MM.1S (cell line): ENCODE results near the gene SIPA1L2.

Experiments used
- CTCF ChIP-seq: fragments of 300-600 bp; sonication (generic); IDR thresholded peaks from 2 replicates; pipeline ENCODE4 v1.5.1; 2016; ENCODE audit warnings: antibody characterized with exemption, low read length, mixed read lengths
- EZH2 ChIP-seq: fragments of 300-600 bp; sonication (generic); optimal IDR thresholded peaks from 2 replicates; pipeline ENCODE3; 2017; ENCODE audit warnings: low read depth, mild to moderate bottlenecking, antibody characterized with exemption, low read length, mixed read lengths
- EZH2phosphoT487 ChIP-seq: fragments of 300-600 bp; sonication (generic); IDR thresholded peaks from 2 replicates; pipeline ENCODE4 v1.6.1; 2018; ENCODE audit warnings: antibody characterized with exemption, low read length

- no peak for TF ChIP-seq CTCF
- TF ChIP-seq EZH2phosphoT487: no peak
- no peak for TF ChIP-seq EZH2
These were observed 43.3 kb downstream of the SIPA1L2 start for GRCh38 chr1:232586679-232587078.
